GM19463 (cell line): ENCODE results near the gene IDUA.

Experiments
- ATAC-seq: cut with Tn5 transposase; IDR thresholded peaks from one replicate; pipeline ENCODE4 v1.9.1; 2021; ENCODE audit warnings: mild to moderate bottlenecking, moderate library complexity; ENCODE audit not compliant: unreplicated experiment

IDUA gene

GRCh38 chr4:985123-985830, 1.6 kb upstream of the IDUA start:
- ATAC-seq = peak; percentile 35

GRCh38 chr4:986428-986878, 391 bp upstream of the IDUA start:
- no peak for ATAC-seq

- no peak for ATAC-seq
These were observed 1.0 kb downstream of the IDUA start for GRCh38 chr4:987624-988513.

- no peak for ATAC-seq
These were observed 2.2 kb downstream of the IDUA start for GRCh38 chr4:988726-989721.

- ATAC-seq = no peak
These were observed 3.1 kb downstream of the IDUA start for GRCh38 chr4:989722-990471.

GRCh38 chr4:990746-991367, 4.0 kb downstream of the IDUA start:
- ATAC-seq = no peak

GRCh38 chr4:991451-992296, 4.8 kb downstream of the IDUA start:
- ATAC-seq = no peak

- no peak for ATAC-seq
These were observed 5.7 kb downstream of the IDUA start for GRCh38 chr4:992297-993110.

- no peak for ATAC-seq
These were observed 6.5 kb downstream of the IDUA start, which contains the start of gene SLC26A1 for GRCh38 chr4:993111-994029. TSS of gene SLC26A1 (minus strand) at chr4:993404. CDS start at chr4:991703, 1,701 bp downstream.

GRCh38 chr4:995311-996026, 8.6 kb downstream of the IDUA start:
- ATAC-seq = no peak

GRCh38 chr4:996030-996996, 9.5 kb downstream of the IDUA start:
- ATAC-seq = no peak

GRCh38 chr4:996997-997374, 10.1 kb downstream of the IDUA start:
- no peak for ATAC-seq

- ATAC-seq = no peak
These were observed 10.7 kb downstream of the IDUA start for GRCh38 chr4:997375-998071.

GRCh38 chr4:998096-998691, 11.3 kb downstream of the IDUA start:
- no peak for ATAC-seq
